ENCODE results near the gene RPS15. TPM values are rescaled to one million over a fixed set of nuclear protein-coding genes. Genes with fewer than 3 reads are reported as not detected.

Gene RPS15
- total and polyA plus RNA-seq, 2 donors (not counting 3 experiments of a cell fraction or from before 2014, with no cell fraction given): 1,260 to 3,270 TPM

DNA sequence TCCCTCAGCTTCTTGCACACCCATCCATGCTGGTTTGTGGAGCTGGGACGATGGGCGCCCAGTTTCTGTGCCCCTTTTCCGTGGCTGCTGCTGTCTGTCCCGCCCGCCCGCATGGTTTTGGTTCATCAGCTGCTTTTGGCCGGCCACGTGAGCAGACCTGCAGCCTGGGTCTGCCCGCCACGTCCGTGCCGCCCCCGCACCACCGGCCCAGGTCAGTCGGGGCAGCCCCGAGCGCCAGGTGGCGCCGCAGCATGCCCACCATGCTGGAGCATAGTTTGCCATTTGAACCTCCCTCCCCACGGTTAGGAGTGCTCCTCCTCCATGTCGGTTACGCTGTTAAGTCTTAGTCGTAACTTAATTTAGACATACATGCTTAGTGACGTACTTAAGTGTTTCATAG, 15.3 kb upstream of the RPS15 start:
- CTCF ChIA-PET: no interaction called here
- Histone ChIP-seq H3K4me3 (replicated peaks in 1 of 3; ENCODE audit: insufficient read depth in 1 of 3, low read depth in 1 of 3, low read length in 3 of 3) (no peak overlapping the region), H3K4me2 (ENCODE audit: insufficient read depth, low read length) (no peak overlapping the region), H3K79me2 (ENCODE audit: control insufficient read depth, insufficient read depth, low read length) (peaks cover 55% of the 10 kb centered on the region), H4K20me1 (replicated peaks; ENCODE audit: control insufficient read depth, extremely low read depth, insufficient read depth, low read length) (peaks cover 2% of the 10 kb centered on the region), H3K9me1 (replicated peaks; ENCODE audit: control insufficient read depth, extremely low read depth, insufficient read depth, low read length) (no peaks in the 10 kb centered on the region), H3K27me3 (ENCODE audit: control insufficient read depth in 2 of 2, insufficient read depth in 2 of 2, low read length in 2 of 2) (no peaks in the 10 kb centered on the region), H3K27ac (ENCODE audit: insufficient read depth, low read depth, low read length) (no peak overlapping the region), H3K9me3 (replicated peaks; ENCODE audit: control insufficient read depth, insufficient read depth, low read length) (no peaks in the 10 kb centered on the region), H3K9ac (replicated peaks; ENCODE audit: extremely low read depth, insufficient read depth, low read length) (no peak overlapping the region), H3K36me3 (ENCODE audit: control insufficient read depth in 2 of 2, extremely low read depth in 1 of 2, insufficient read depth in 2 of 2, low read length in 2 of 2) (peaks cover 26 to 70% of the 10 kb centered on the region in 2 experiments), H3K4me1 (ENCODE audit: control insufficient read depth, extremely low read depth, insufficient read depth, low read length) (no peaks in the 10 kb centered on the region), H2AFZ (ENCODE audit: low read depth, low read length) (no peak overlapping the region)
- DNase-seq (ENCODE audit: low read depth, low spot score): no peak
- intact Hi-C loops (cut with micrococcal nuclease): no loop called here
- FAIRE-seq: no peak
- dilution Hi-C loops (cut with MboI; ENCODE audit: extremely low pct_ligation_motif_present, low sequenced_read_pairs): no loop called here
- TF ChIP-seq POLR2AphosphoS5 (IDR thresholded peaks at IDR 0.05; ENCODE audit: insufficient read depth, low read depth, low read length) (no peak), POLR2A (IDR thresholded peaks at IDR 0.05; ENCODE audit: low read depth, low read length) (no peak), GATA2 (IDR thresholded peaks at IDR 0.05; ENCODE audit: insufficient read depth, insufficient read length, low read depth, low read length) (no peak), JUN (IDR thresholded peaks at IDR 0.05; ENCODE audit: borderline replicate concordance, insufficient read depth, insufficient read length, low read depth) (no peak), MYC (IDR thresholded peaks at IDR 0.05; ENCODE audit: low read depth, low read length) (no peak), FOS (IDR thresholded peaks at IDR 0.05; ENCODE audit: borderline replicate concordance, insufficient read depth, low read length) (no peak), EZH2 (IDR thresholded peaks at IDR 0.05; ENCODE audit: borderline replicate concordance, low read depth, low read length, severe bottlenecking) (no peak)
- TF ChIP-seq, protein P1, sequence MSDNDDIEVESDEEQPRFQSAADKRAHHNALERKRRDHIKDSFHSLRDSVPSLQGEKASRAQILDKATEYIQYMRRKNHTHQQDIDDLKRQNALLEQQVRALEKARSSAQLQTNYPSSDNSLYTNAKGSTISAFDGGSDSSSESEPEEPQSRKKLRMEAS (IDR thresholded peaks at IDR 0.05; ENCODE audit: insufficient read depth, insufficient read length): no peak
- TF ChIP-seq, protein P2, sequence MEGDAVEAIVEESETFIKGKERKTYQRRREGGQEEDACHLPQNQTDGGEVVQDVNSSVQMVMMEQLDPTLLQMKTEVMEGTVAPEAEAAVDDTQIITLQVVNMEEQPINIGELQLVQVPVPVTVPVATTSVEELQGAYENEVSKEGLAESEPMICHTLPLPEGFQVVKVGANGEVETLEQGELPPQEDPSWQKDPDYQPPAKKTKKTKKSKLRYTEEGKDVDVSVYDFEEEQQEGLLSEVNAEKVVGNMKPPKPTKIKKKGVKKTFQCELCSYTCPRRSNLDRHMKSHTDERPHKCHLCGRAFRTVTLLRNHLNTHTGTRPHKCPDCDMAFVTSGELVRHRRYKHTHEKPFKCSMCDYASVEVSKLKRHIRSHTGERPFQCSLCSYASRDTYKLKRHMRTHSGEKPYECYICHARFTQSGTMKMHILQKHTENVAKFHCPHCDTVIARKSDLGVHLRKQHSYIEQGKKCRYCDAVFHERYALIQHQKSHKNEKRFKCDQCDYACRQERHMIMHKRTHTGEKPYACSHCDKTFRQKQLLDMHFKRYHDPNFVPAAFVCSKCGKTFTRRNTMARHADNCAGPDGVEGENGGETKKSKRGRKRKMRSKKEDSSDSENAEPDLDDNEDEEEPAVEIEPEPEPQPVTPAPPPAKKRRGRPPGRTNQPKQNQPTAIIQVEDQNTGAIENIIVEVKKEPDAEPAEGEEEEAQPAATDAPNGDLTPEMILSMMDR (IDR thresholded peaks at IDR 0.05; ENCODE audit: extremely low read depth in 1 of 2, insufficient read depth in 1 of 2, low read depth in 1 of 2, low read length in 2 of 2): no peak
- BruUV-seq (replicated peaks): no TSS peak
- POLR2A ChIA-PET: no interaction called here
